K562 (cell line): ENCODE measurements around the gene SNAPC5. TPM values are rescaled to one million over a fixed set of nuclear protein-coding genes. Genes with fewer than 3 reads are reported as not detected.

Source experiments
- EZH2 ChIP-seq: IDR thresholded peaks from 2 replicates; pipeline ENCODE4 v1.6.1; 2012; ENCODE audit warnings: low read depth, mild to moderate bottlenecking, inconsistent platforms, low read length, borderline replicate concordance
- GATAD2A ChIP-seq: fragments of 450-650 bp; IDR thresholded peaks from 2 replicates; pipeline ENCODE4 v1.6.1; 2017
- NCOA2 ChIP-seq, 2 experiments: fragments of 450-650 bp; IDR thresholded peaks; 2 replicates each; pipeline ENCODE4 v1.6.1; 2018; ENCODE audit warnings: mild to moderate bottlenecking in 2 of 2, moderate library complexity in 1 of 2; ENCODE audit not compliant: partially characterized antibody in 2 of 2
- NFRKB ChIP-seq: fragments of 450-650 bp; IDR thresholded peaks from 2 replicates; pipeline ENCODE4 v1.6.1; 2016; ENCODE audit warnings: low read depth
- NR1H2 ChIP-seq: sonication (generic); formaldehyde crosslinking; IDR thresholded peaks from 2 replicates; pipeline ENCODE4 v1.4.0; 2020; ENCODE audit warnings: mild to moderate bottlenecking, missing genetic modification reagents
- POU5F1 ChIP-seq: fragments of 150-350 bp; IDR thresholded peaks from 2 replicates; pipeline ENCODE4 v1.6.1; 2014; ENCODE audit warnings: borderline replicate concordance, low read length, low read depth, mild to moderate bottlenecking; ENCODE audit not compliant: partially characterized antibody
- PTRF ChIP-seq: fragments of 450-650 bp; IDR thresholded peaks from 2 replicates; pipeline ENCODE4 v1.6.1; 2016; ENCODE audit warnings: mild to moderate bottlenecking, missing genetic modification characterization, missing compliant biosample characterization
- RFX5 ChIP-seq: IDR thresholded peaks from 2 replicates; pipeline ENCODE4 v1.6.1; 2011; ENCODE audit warnings: low read depth, mild to moderate bottlenecking, improper control_type of control experiment, low read length
- SMARCA4 ChIP-seq: fragments of 450-650 bp; IDR thresholded peaks from 2 replicates; pipeline ENCODE4 v1.6.1; 2016
- ZZZ3 ChIP-seq: fragments of 450-650 bp; IDR thresholded peaks from 2 replicates; pipeline ENCODE4 v1.6.1; 2016; ENCODE audit warnings: antibody characterized with exemption, mild to moderate bottlenecking, moderate library complexity
- polyA plus RNA-seq, 8 experiments: library from polyadenylated mRNA; depleted of rRNA in 4 of 8; stranded (reverse) in 5 of 8; unstranded in 3 of 8; fragments of >200 nt; fragmentation: Nextera tagmentation in 2 of 8; fragmentation: Illumina TruSeq in 1 of 8; extraction: Ambion mirVana in 2 of 8; extraction: Trizol in 1 of 8; gene quantifications; 2 replicates each; pipeline versions ENCODE4 v1.2.1 to v1.2.3, GENCODE V29; 2011 to 2014; ENCODE audit warnings: inconsistent platforms in 1 of 8, missing spikeins in 1 of 8
- total RNA-seq, 7 experiments: library from RNA; depleted of rRNA in 6 of 7; stranded (reverse); fragments of >200 nt in 6 of 7; fragmentation: Illumina TruSeq in 2 of 7; extraction: Trizol in 2 of 7; gene quantifications; 2 replicates each; pipeline versions ENCODE4 v1.2.1 to v1.2.3, GENCODE V29; 2011 to 2021; ENCODE audit warnings: low replicate concordance in 1 of 7
- TF ChIP-seq, protein P1 (sequence below), 2 experiments: fragments of 450-650 bp; IDR thresholded peaks; 2 replicates each; pipeline ENCODE4 v1.6.1; 2016; ENCODE audit warnings: mild to moderate bottlenecking in 2 of 2, borderline replicate concordance in 1 of 2, low read depth in 1 of 2, moderate library complexity in 1 of 2
- TF ChIP-seq, protein P2 (sequence below): sonication (generic); formaldehyde crosslinking; IDR thresholded peaks from 2 replicates; pipeline ENCODE4 v1.8.1; 2023; ENCODE audit warnings: mild to moderate bottlenecking, missing genetic modification reagents
- TF ChIP-seq, protein P3 (sequence below): fragments of 450-650 bp; IDR thresholded peaks from 2 replicates; pipeline ENCODE4 v1.6.1; 2016
- TF ChIP-seq, protein P4 (sequence below): fragments of 450-650 bp; formaldehyde crosslinking; conservative IDR thresholded peaks from 2 replicates; pipeline ENCODE4 v1.4.0; 2022; ENCODE audit warnings: mild to moderate bottlenecking, missing genetic modification characterization

SNAPC5 gene
- total and polyA plus RNA-seq, 9 of the 15 experiments (the other 6 are each of a cell fraction or from before 2014, with no cell fraction given) = 52.8 to 155 (median 96.5) TPM

DNA sequence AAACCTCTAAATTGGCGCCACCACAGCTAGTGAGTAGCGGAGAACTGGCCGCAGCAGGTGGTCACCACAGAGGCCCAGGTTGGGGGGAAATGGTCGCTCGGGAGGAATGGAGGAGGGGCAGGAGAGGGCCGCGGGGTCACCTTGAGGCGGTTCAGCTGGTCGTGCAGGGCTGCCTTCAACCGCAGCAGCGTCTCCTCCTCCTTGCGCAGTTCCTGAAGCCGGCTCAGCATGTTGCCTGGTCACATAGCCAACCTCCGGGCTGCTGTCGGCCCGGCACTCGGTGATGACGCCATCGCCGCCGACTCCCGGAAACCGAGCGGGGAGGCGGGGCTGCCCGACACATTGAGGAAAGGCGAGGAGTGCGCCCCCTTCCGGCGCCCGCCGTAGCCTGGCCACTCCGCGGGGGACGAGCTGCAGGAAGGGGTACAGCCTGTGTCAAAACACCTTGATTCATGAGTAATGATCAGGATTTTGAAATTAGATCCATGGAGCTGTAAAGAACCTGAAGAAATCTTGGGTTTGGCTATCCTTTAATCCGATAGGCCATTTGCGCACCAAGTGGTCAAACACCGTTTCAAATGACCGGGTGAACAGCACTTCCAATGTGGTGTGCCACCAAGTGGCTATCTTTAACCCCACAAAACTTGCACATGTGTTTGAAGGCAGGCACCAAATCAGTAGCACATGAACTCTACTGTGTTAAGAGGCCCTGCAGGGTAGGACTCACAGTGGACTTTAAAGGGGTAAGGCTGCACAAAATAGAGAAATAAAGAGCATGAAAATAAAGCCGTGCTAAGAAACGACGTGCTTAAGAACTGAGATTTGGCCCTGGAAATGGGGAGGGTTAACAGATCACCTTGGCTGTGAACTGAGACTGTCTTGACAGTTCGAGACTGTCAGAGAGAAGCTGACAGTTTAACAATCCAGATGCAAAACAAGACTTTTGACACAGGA lies at the start of gene SNAPC5 (continued):
- TF ChIP-seq, protein P1, sequence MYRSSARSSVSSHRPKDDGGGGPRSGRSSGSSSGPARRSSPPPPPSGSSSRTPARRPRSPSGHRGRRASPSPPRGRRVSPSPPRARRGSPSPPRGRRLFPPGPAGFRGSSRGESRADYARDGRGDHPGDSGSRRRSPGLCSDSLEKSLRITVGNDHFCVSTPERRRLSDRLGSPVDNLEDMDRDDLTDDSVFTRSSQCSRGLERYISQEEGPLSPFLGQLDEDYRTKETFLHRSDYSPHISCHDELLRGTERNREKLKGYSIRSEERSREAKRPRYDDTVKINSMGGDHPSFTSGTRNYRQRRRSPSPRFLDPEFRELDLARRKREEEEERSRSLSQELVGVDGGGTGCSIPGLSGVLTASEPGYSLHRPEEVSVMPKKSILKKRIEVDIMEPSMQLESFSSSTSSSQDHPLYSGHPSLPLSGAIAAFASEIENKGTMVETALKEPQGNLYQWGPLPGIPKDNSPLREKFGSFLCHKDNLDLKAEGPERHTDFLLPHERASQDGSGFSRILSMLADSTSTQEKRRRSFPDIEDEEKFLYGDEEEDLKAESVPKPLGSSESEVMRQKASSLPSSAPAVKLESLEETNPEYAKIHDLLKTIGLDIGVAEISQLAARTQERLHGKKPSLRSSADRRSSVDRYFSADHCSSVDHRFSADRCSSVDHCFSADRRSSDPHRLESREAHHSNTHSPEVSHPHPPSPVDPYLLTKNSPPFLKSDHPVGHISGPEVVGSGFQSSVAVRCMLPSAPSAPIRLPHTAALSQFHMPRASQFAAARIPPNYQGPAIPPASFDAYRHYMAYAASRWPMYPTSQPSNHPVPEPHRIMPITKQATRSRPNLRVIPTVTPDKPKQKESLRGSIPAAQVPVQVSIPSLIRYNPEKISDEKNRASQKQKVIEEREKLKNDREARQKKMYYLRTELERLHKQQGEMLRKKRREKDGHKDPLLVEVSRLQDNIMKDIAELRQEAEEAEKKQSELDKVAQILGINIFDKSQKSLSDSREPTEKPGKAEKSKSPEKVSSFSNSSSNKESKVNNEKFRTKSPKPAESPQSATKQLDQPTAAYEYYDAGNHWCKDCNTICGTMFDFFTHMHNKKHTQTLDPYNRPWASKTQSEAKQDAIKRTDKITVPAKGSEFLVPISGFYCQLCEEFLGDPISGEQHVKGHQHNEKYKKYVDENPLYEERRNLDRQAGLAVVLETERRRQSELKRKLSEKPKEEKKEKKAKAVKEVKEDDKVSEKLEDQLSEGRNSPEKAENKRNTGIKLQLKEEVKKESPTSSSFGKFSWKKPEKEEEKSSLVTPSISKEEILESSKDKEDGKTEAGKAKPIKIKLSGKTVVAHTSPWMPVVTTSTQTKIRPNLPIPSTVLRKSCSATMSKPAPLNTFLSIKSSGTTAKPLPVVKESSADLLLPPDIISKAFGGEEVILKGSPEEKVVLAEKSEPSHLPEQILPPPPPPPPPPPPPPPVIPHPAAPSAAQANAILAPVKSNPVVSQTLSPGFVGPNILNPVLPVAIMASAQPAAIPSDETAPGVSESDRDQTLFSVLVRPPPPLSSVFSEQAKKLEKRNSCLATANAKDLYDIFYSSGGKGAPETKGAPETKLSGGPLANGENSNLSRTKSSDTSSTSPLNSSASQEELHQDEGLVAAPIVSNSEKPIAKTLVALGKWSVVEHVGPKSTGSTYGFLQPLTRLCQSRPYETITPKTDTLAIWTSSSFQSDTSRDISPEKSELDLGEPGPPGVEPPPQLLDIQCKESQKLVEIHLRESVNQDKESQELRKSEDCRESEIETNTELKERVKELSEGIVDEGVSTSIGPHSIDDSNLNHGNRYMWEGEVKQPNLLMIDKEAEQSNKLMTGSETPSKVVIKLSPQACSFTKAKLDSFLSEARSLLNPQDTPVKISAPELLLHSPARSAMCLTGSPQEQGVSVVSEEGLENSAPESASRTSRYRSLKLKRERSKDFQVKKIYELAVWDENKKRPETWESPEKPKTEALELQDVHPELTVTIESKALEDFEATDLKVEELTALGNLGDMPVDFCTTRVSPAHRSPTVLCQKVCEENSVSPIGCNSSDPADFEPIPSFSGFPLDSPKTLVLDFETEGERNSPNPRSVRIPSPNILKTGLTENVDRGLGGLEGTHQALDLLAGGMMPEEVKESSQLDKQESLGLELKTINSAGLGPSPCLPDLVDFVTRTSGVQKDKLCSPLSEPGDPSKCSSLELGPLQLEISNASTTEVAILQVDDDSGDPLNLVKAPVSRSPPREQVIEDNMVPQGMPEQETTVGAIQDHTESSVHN (IDR thresholded peaks at IDR 0.05; ENCODE audit: borderline replicate concordance in 1 of 2, low read depth in 1 of 2) = no peak
- TF ChIP-seq NFRKB (no peak; the same call in 1 of the 2 replicates), ZZZ3 (0 out of 2 replicates have a peak, but pooled peaks have one; percentile 39), NR1H2 (CRISPR knock-in tag) (no peak), RFX5 (no peak), PTRF (tag) (no peak), SMARCA4 (no peak), POU5F1 (no peak), GATAD2A (peak; percentile 61; the same call in 1 of the 2 replicates), NCOA2 (IDR thresholded peaks at IDR 0.05; ENCODE audit: partially characterized antibody in 2 of 2) (no peak), EZH2 (no peak)
- TF ChIP-seq, protein P2, sequence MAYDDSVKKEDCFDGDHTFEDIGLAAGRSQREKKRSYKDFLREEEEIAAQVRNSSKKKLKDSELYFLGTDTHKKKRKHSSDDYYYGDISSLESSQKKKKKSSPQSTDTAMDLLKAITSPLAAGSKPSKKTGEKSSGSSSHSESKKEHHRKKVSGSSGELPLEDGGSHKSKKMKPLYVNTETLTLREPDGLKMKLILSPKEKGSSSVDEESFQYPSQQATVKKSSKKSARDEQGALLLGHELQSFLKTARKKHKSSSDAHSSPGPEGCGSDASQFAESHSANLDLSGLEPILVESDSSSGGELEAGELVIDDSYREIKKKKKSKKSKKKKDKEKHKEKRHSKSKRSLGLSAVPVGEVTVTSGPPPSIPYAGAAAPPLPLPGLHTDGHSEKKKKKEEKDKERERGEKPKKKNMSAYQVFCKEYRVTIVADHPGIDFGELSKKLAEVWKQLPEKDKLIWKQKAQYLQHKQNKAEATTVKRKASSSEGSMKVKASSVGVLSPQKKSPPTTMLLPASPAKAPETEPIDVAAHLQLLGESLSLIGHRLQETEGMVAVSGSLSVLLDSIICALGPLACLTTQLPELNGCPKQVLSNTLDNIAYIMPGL = 0 out of 2 replicates have a peak, but pooled peaks have one; percentile 45
- TF ChIP-seq, protein P3, sequence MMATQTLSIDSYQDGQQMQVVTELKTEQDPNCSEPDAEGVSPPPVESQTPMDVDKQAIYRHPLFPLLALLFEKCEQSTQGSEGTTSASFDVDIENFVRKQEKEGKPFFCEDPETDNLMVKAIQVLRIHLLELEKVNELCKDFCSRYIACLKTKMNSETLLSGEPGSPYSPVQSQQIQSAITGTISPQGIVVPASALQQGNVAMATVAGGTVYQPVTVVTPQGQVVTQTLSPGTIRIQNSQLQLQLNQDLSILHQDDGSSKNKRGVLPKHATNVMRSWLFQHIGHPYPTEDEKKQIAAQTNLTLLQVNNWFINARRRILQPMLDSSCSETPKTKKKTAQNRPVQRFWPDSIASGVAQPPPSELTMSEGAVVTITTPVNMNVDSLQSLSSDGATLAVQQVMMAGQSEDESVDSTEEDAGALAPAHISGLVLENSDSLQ = peak; percentile 69; the same call in 1 of the 2 replicates
- TF ChIP-seq, protein P4, sequence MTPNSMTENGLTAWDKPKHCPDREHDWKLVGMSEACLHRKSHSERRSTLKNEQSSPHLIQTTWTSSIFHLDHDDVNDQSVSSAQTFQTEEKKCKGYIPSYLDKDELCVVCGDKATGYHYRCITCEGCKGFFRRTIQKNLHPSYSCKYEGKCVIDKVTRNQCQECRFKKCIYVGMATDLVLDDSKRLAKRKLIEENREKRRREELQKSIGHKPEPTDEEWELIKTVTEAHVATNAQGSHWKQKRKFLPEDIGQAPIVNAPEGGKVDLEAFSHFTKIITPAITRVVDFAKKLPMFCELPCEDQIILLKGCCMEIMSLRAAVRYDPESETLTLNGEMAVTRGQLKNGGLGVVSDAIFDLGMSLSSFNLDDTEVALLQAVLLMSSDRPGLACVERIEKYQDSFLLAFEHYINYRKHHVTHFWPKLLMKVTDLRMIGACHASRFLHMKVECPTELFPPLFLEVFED = no peak; the same call in 1 of the 2 replicates
